HepG2 (cell line): ENCODE data around the gene EMC9. TPM values are rescaled to one million over a fixed set of nuclear protein-coding genes. Genes with fewer than 3 reads are reported as not detected.

Experiments used
- ARNTL ChIP-seq: sonication (generic); formaldehyde crosslinking; IDR thresholded peaks from 2 replicates; pipeline ENCODE4 v1.4.0; 2020; ENCODE audit warnings: mild to moderate bottlenecking, missing genetic modification reagents
- CC2D1A ChIP-seq: sonication (generic); formaldehyde crosslinking; IDR thresholded peaks from 2 replicates; pipeline ENCODE4 v1.8.1; 2023; ENCODE audit warnings: mild to moderate bottlenecking, missing genetic modification reagents
- GABPB1 ChIP-seq: IDR thresholded peaks from 2 replicates; pipeline ENCODE4 v1.6.1; 2016; ENCODE audit warnings: mild to moderate bottlenecking, missing genetic modification reagents, moderate library complexity, missing compliant biosample characterization
- HINFP ChIP-seq: sonication (generic); formaldehyde crosslinking; IDR thresholded peaks from 2 replicates; pipeline ENCODE4 v1.4.0; 2020; ENCODE audit warnings: low read depth, mild to moderate bottlenecking, missing genetic modification reagents
- HOXA7 ChIP-seq: sonication (generic); formaldehyde crosslinking; IDR thresholded peaks from 2 replicates; pipeline ENCODE4 v1.8.1; 2022; ENCODE audit warnings: mild to moderate bottlenecking, missing genetic modification reagents, moderate library complexity
- KLF11 ChIP-seq: IDR thresholded peaks from 2 replicates; pipeline ENCODE4 v1.6.1; 2016; ENCODE audit warnings: missing compliant biosample characterization
- NKX3-1 ChIP-seq: sonication (generic); formaldehyde crosslinking; IDR thresholded peaks from 2 replicates; pipeline ENCODE4 v1.5.0; 2020; ENCODE audit warnings: missing genetic modification reagents
- NR1H2 ChIP-seq: sonication (generic); formaldehyde crosslinking; IDR thresholded peaks from 2 replicates; pipeline ENCODE4 v1.8.1; 2022; ENCODE audit warnings: low read depth, missing genetic modification reagents, borderline replicate concordance
- POLR2AphosphoS5 ChIP-seq: IDR thresholded peaks from 2 replicates; pipeline ENCODE4 v1.6.1; 2012; ENCODE audit warnings: low read depth, low read length
- SATB2 ChIP-seq: sonication (generic); formaldehyde crosslinking; IDR thresholded peaks from 2 replicates; pipeline ENCODE4 v1.5.0; 2020; ENCODE audit warnings: missing genetic modification reagents
- SNAI1 ChIP-seq: sonication (generic); formaldehyde crosslinking; IDR thresholded peaks from 2 replicates; pipeline ENCODE4 v1.5.0; 2020; ENCODE audit warnings: mild to moderate bottlenecking, missing genetic modification reagents, borderline replicate concordance
- ZBED4 ChIP-seq: sonication (generic); formaldehyde crosslinking; IDR thresholded peaks from 2 replicates; pipeline ENCODE4 v1.4.0; 2020; ENCODE audit warnings: missing genetic modification reagents, borderline replicate concordance
- ZBTB10 ChIP-seq: sonication (generic); formaldehyde crosslinking; IDR thresholded peaks from 2 replicates; pipeline ENCODE4 v1.4.0; 2020; ENCODE audit warnings: missing genetic modification reagents, borderline replicate concordance
- ZMYM4 ChIP-seq: sonication (generic); formaldehyde crosslinking; IDR thresholded peaks from 2 replicates; pipeline ENCODE4 v1.8.1; 2023; ENCODE audit warnings: mild to moderate bottlenecking, missing genetic modification reagents
- ZNF343 ChIP-seq: sonication (generic); formaldehyde crosslinking; IDR thresholded peaks from 2 replicates; pipeline ENCODE4 v1.4.0; 2020; ENCODE audit warnings: mild to moderate bottlenecking, missing genetic modification reagents
- ZNF383 ChIP-seq: sonication (generic); formaldehyde crosslinking; IDR thresholded peaks from 2 replicates; pipeline ENCODE4 v1.4.0; 2020; ENCODE audit warnings: missing genetic modification reagents, mild to moderate bottlenecking, borderline replicate concordance
- ZNF484 ChIP-seq: sonication (generic); formaldehyde crosslinking; IDR thresholded peaks from 2 replicates; pipeline ENCODE4 v1.5.1; 2020; ENCODE audit warnings: mild to moderate bottlenecking, low read depth, missing genetic modification reagents, borderline replicate concordance
- ZNF567 ChIP-seq: sonication (generic); formaldehyde crosslinking; IDR thresholded peaks from 2 replicates; pipeline ENCODE4 v1.8.1; 2023; ENCODE audit warnings: mild to moderate bottlenecking, missing genetic modification reagents, borderline replicate concordance
- ZNF7 ChIP-seq: IDR thresholded peaks from 2 replicates; pipeline ENCODE4 v1.6.1; 2016; ENCODE audit warnings: missing biosample characterization, missing genetic modification reagents
- ZNF800 ChIP-seq: sonication (generic); formaldehyde crosslinking; IDR thresholded peaks from 2 replicates; pipeline ENCODE4 v1.4.0; 2020; ENCODE audit warnings: missing genetic modification reagents
- polyA plus RNA-seq, 8 experiments: library from polyadenylated mRNA; depleted of rRNA in 3 of 8; stranded (reverse) in 7 of 8; unstranded in 1 of 8; fragments of >200 nt; fragmentation: Illumina TruSeq in 4 of 8; extraction: Trizol in 4 of 8; gene quantifications; 2 replicates each; pipeline versions ENCODE4 v1.2.1 to v1.2.3, GENCODE V29; 2011 to 2016; ENCODE audit warnings: low read depth in 4 of 8, missing spikeins in 1 of 8, mixed read lengths in 1 of 8; ENCODE audit not compliant: insufficient read depth in 1 of 8
- total RNA-seq, 5 experiments: library from RNA; depleted of rRNA; stranded (reverse); fragments of >200 nt; fragmentation: Illumina TruSeq; extraction: Trizol; gene quantifications; 2 replicates each; pipeline ENCODE4 v1.2.3, GENCODE V29; 2016; ENCODE audit warnings: low read depth in 1 of 5

Gene EMC9
- total and polyA plus RNA-seq, 2 of the 13 experiments (the other 11 are each of a cell fraction or from before 2014, with no cell fraction given): 60.5 to 78.7 TPM

- TF ChIP-seq HINFP (CRISPR knock-in tag): no peak
- no peak for TF ChIP-seq NKX3-1 (CRISPR knock-in tag)
- no peak for TF ChIP-seq ZNF567 (CRISPR knock-in tag)
- TF ChIP-seq GABPB1: no peak
- TF ChIP-seq KLF11 (CRISPR knock-in tag): no peak
- TF ChIP-seq ZNF343 (CRISPR knock-in tag): no peak
- TF ChIP-seq SNAI1 (CRISPR knock-in tag): no peak
- no peak for TF ChIP-seq POLR2AphosphoS5
- TF ChIP-seq ARNTL (CRISPR knock-in tag): no peak
- TF ChIP-seq SATB2 (CRISPR knock-in tag): no peak
- TF ChIP-seq ZNF484: no peak
- no peak for TF ChIP-seq ZMYM4
- peak; percentile 19; the same call in 1 of the 2 replicates for TF ChIP-seq ZNF800
- TF ChIP-seq HOXA7 (CRISPR knock-in tag): no peak
- no peak for TF ChIP-seq ZNF383 (CRISPR knock-in tag)
- no peak for TF ChIP-seq ZBED4
- TF ChIP-seq ZNF7 (CRISPR knock-in tag): no peak
- TF ChIP-seq ZBTB10 (CRISPR knock-in tag): no peak; the same call in 1 of the 2 replicates
- no peak for TF ChIP-seq CC2D1A (CRISPR knock-in tag)
- TF ChIP-seq NR1H2 (CRISPR knock-in tag): no peak
Measured at GRCh38 chr14:24093207-24093900, 48.0 kb downstream of the EMC9 start (continued).
